Panc1 (cell line): ENCODE data around the gene STEAP3. TPM values are rescaled to one million over a fixed set of nuclear protein-coding genes. Genes with fewer than 3 reads are reported as not detected.

Source experiments
- ATAC-seq: fragments of 200-7000 bp; cut with Tn5 transposase; 2 replicates; pipeline ENCODE4 v1.9.1; 2020; ENCODE audit warnings: mild to moderate bottlenecking, moderate library complexity
- BruUV-seq: library from RNA; stranded (reverse); fragments of 400-500 nt; replicated peaks from 2 replicates; lab custom pipeline; 2021; lab: Mats Ljungman, UMichigan
- CTCF ChIA-PET: fragments of 300-600 bp; sonication (Branson Sonifier 250); formaldehyde crosslinking; loops from one replicate; lab custom pipeline; 2022; ENCODE audit warnings: antibody characterized with exemption; lab: Charles Lee
- POLR2A ChIA-PET: fragments of 300-600 bp; sonication (Branson Sonifier 250); formaldehyde crosslinking; loops from one replicate; lab custom pipeline; 2022; ENCODE audit warnings: antibody characterized with exemption; lab: Charles Lee
- DNase-seq: peaks from one replicate; pipeline ENCODE4 v3.0.0-alpha.2; 2010; ENCODE audit warnings: low read depth, low spot score
- H3K27ac ChIP-seq: 2 replicates; pipeline ENCODE4 v1.5.1; 2011; ENCODE audit warnings: mild to moderate bottlenecking, low read length, inconsistent platforms
- H3K27me3 ChIP-seq: fragments of 200-500 bp; sonication (Bioruptor generic); 2 replicates; pipeline ENCODE4 v1.6.0; 2014; ENCODE audit warnings: low read length, inconsistent platforms; ENCODE audit not compliant: control insufficient read depth, insufficient read depth
- H3K36me3 ChIP-seq: fragments of 200-500 bp; sonication (Bioruptor generic); 2 replicates; pipeline ENCODE4 v1.5.1; 2014; ENCODE audit warnings: inconsistent platforms, mild to moderate bottlenecking, low read length, moderate library complexity; ENCODE audit not compliant: control insufficient read depth, insufficient read depth
- H3K4me1 ChIP-seq: 2 replicates; pipeline ENCODE4 v1.5.1; 2011; ENCODE audit warnings: inconsistent platforms, mild to moderate bottlenecking, low read length, moderate library complexity; ENCODE audit not compliant: control insufficient read depth, insufficient read depth
- H3K4me3 ChIP-seq, 2 experiments: 2 replicates each; pipeline ENCODE4 v1.5.1; 2011 to 2012; ENCODE audit warnings: low read depth in 2 of 2, low read length in 2 of 2, mild to moderate bottlenecking in 2 of 2, inconsistent platforms in 1 of 2, moderate library complexity in 1 of 2
- H3K9me3 ChIP-seq: fragments of 200-500 bp; sonication (Bioruptor generic); 2 replicates; pipeline ENCODE4 v1.5.1; 2014; ENCODE audit warnings: low read depth, mild to moderate bottlenecking, inconsistent platforms, low read length, moderate library complexity; ENCODE audit not compliant: control insufficient read depth, insufficient read depth
- CTCF ChIP-seq: fragments of 450-650 bp; IDR thresholded peaks from 2 replicates; pipeline ENCODE4 v1.5.1; 2017; ENCODE audit warnings: mild to moderate bottlenecking
- POLR2AphosphoS5 ChIP-seq: IDR thresholded peaks from 2 replicates; pipeline ENCODE4 v1.6.1; 2012; ENCODE audit warnings: mild to moderate bottlenecking, low read depth, low read length, moderate library complexity
- REST ChIP-seq, 2 experiments: IDR thresholded peaks; 2 replicates each; pipeline ENCODE4 v1.6.1; 2011 to 2012; ENCODE audit warnings: low read depth in 2 of 2, control low read depth in 1 of 2, low read length in 1 of 2, mild to moderate bottlenecking in 1 of 2, moderate library complexity in 1 of 2; ENCODE audit not compliant: insufficient read depth in 1 of 2
- SIN3A ChIP-seq: IDR thresholded peaks from 2 replicates; pipeline ENCODE4 v1.6.1; 2012; ENCODE audit warnings: low read depth, mild to moderate bottlenecking, low read length, moderate library complexity, borderline replicate concordance; ENCODE audit not compliant: insufficient read depth
- TCF7L2 ChIP-seq: IDR thresholded peaks from 2 replicates; pipeline ENCODE4 v1.6.1; 2011; ENCODE audit warnings: mild to moderate bottlenecking, low read depth, low read length, inconsistent platforms
- in situ Hi-C: cut with HindIII; loops from 2 replicates; pipeline ENCODE4 v1.10.0; 2016; ENCODE audit warnings: low sequenced_read_pairs, low pct_unique_long_range_greater_than_20kb
- intact Hi-C: fragments of 100-400 bp; cut with micrococcal nuclease; formaldehyde crosslinking; loops from one replicate; pipeline ENCODE4 v1.10.0; 2022; ENCODE audit not compliant: unreplicated experiment
- total RNA-seq: library from RNA; stranded (reverse); gene quantifications from one replicate; pipeline ENCODE4 v1.2.1, GENCODE V29; 2021; ENCODE audit not compliant: unreplicated experiment

STEAP3 gene
- total RNA-seq, 1 experiment from 2014 or later: 44.8 TPM

GRCh38 chr2:119293900-119294299 is 70.3 kb downstream of the STEAP3 start:
- H3K36me3 ChIP-seq: no peaks in the 10 kb centered on the region
- in situ Hi-C loops (no loop called here), intact Hi-C loops (loop anchor here (5.0 kb wide), 1 partner anchor 267 kb away; no protein-coding TSS in a partner anchor)
- ATAC-seq (no peak), DNase-seq (no peak)
- H3K27me3 ChIP-seq: no peaks in the 10 kb centered on the region
- no peak overlapping the region for H3K27ac ChIP-seq
- no peaks in the 10 kb centered on the region for H3K9me3 ChIP-seq
- peaks cover 3% of the 10 kb centered on the region; the same call in 1 of the 2 replicates for H3K4me1 ChIP-seq
- ChIA-PET POLR2A (no interaction called here), CTCF (no interaction called here)
- TF ChIP-seq POLR2AphosphoS5 (no peak), REST (IDR thresholded peaks at IDR 0.05; ENCODE audit: insufficient read depth in 1 of 2, low read depth in 2 of 2, low read length in 1 of 2) (no peak), SIN3A (no peak), TCF7L2 (no peak), CTCF (no peak)
- BruUV-seq: no TSS peak
- no peak overlapping the region for H3K4me3 ChIP-seq

- Histone ChIP-seq H3K4me1 (peaks cover 3% of the 10 kb centered on the region; the same call in 1 of the 2 replicates), H3K36me3 (no peaks in the 10 kb centered on the region), H3K27ac (no peak overlapping the region), H3K9me3 (no peaks in the 10 kb centered on the region), H3K4me3 (no peak overlapping the region), H3K27me3 (no peaks in the 10 kb centered on the region)
- DNase-seq (no peak), ATAC-seq (no peak)
- intact Hi-C loops (loop anchor here (5.0 kb wide), 1 partner anchor 267 kb away; no protein-coding TSS in a partner anchor), in situ Hi-C loops (no loop called here)
- BruUV-seq: no TSS peak
- ChIA-PET CTCF (no interaction called here), POLR2A (no interaction called here)
- TF ChIP-seq CTCF: no peak
Measured at GRCh38 chr2:119294671-119295070, 71.0 kb downstream of the STEAP3 start.
